Suppressor macrophage (primary cell): ENCODE measurements around the gene PKM.

Experiments
- DNase-seq, 4 experiments: peaks; one replicate each; pipeline ENCODE4 v3.0.0-alpha.2; 2020 to 2022

Gene PKM

DNA sequence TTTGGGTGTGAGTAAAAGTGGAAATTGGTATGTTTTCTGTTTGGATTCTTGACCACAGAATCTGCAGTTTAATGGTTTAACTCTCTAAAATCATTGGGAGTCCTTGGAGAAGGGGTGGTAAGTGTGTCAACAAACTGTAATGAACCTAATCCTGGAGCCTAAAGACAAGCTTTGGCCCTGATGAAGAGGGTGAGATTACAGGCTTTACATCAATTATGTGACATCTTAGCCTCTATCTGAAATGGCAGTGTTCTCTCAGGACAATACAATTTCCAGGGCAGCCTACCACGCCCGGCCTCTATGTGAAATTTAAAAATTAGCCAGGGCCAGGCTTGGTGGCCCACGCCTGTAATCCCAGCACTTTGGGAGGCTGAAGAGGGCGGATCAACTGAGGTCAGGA lies 4.3 kb upstream of the PKM start:
- DNase-seq, result no peak

DNA sequence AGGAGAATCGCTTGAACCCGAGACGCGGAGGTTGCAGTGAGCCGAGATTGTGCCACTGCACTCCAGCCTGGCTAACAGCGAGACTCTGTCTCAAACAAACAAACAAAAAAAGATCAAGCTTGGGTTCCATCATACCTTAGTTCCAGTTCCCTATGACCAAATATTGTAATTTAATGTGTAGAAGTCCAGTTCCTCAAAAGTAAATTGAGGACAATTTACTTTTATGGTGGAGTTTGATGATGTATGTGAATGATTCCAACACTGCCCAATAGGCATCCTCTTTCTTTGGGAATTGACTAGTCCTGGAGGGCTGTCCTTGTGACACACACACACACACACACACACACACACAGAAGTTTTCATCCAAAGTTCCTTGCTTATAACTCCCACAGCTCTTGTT lies 2.8 kb upstream of the PKM start:
- DNase-seq, result peak; percentile 14 to 64 (median 31)

DNA sequence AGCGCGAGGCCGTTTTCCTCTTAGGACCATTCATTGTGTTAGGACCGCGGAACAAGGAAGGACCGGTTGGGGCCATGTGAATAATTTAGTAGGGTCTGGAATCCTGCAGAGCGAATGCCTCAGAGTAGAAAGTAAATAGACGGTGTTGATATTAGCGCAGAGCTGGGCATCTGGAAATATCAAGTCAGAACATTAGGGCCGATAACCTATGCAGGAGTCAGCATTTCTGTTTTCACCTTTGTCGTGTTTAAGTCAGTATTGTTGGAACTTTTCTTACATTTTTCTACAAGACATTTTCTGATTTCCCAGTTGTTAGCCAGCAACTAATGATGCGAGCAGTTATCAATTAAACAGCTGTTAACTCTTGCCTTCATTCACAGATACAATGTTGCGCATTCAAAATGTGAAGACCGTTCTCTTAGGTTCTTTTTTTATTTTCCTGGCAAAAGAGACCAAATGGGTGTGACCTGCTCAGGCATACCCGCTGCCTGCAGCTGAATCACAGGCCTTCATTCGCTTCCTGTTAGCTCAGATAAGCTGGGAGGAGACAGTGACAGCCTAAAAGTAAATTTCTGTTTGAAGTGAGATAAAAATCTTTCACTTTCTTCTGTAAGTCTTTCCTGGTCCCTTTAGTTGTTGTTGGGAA lies 966 bp upstream of the PKM start:
- peak; percentile 56 to 76 (median 72) for DNase-seq

DNA sequence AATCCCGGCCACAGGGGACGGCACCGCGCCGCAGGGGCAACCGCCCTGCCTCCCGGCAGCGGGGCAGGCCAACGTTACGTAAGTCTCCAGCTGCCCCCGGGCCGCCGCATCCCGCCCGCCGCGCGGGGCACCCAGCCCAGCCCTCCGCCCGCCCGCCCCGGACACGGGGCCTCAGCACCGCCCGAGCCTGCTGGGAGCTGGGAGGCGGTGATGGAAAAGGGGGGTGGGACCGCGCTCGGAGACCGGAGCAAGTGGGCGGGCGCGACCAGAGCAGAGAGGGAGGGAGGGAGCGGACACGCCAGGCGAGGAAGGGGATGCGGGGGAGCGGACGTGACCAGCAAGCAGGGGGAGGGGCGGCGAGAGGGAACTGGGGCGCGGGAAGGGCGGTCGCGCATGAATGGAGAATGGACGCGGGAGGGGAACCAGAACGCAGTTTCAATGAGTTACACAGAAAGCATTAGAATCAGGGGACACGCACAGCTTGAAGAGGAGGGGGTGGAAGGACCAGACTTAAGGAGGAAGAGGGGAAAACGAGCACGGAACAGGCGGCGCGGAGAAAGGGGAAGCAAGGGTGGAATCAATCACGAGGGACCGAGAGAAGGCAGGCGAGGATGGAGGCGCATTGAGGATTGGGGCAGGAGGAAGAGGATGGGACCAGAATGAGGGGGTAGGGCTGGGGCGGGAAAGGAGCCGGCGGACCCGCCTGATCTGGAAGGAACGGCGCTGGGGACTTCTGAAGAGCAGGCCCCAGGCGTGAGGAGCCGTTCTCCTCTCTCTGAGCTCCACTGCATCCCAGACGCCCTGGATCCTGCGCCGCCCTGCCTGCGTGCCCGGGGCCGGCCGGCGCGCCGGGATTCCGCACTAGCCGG lies 559 bp downstream of the PKM start:
- DNase-seq, result peak; percentile 87 to 96 (median 95)

DNA sequence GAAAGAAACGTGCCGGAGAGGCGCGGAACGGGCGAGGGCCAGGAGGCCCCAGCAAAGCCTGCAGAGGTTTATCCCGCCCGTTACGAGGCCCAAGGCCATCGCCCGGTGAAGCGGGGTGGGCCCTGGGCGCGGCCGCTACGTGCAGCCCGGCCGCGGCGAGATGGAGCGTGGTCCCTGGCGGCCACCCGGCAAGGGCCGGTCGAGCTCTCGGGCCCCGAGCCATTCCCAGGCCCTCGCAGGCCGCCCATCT lies 1.1 kb downstream of the PKM start:
- DNase-seq, result no peak

DNA sequence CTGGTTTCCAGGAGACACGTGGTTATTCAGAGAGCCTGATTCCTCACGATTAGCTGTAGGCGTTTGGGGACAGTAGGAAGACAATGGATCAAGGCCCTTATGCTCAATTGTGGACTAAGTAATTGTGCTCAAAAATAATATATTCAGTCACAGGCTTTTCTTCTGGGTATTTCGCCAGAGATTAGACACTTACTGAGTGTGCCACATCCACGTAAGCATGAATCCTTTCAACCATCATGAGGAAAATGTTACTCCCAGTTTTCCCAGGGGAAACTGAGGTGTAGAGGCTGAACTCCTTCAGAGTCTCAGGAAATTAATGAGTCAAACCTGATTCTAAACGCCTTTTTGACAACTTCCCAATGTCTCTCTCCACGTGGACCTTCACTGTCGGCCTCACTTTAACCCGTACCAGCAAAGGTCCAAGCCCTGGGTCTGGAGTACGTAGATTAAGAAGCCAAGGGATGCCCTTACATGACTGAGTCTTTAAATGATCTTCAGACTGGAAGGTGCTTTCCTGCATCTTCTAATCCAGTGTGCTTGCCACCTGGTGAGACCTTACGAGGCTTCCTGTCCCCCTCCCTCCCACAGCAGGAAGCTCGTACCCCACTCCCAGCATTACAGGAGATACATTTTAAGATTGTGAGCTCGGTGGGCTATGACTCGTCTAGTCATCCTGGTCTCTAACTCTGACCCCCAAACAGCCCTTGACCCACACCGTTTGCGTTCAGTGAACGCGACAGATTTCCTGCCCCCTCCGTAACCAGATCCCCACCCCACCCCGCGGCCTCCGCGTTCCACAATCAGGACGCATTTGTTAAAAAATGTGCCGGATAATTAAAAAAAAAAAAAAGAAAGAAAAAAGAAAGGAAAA lies 1.7 kb downstream of the PKM start:
- peak; percentile 17 to 71 (median 56) for DNase-seq

DNA sequence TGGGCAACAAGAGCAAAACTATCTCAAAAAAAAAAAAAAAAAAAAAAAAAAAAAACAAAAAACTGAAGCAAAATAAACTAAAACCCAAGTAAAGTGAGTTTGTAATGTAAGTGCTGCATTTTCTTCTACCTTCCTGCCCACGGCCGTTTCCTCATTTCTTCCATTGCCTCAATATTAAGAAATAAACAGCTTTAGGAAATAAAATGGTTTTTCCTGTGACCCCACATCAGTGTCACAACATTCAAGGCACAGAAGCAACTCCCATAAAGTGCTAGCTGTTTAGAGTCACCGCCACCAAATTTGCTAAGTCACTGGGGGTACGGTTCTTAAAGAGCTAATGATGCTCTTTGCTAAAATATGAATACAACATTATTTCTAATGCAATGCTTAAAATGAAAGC lies 3.3 kb downstream of the PKM start:
- DNase-seq, result peak; percentile 74 to 92 (median 82)

DNA sequence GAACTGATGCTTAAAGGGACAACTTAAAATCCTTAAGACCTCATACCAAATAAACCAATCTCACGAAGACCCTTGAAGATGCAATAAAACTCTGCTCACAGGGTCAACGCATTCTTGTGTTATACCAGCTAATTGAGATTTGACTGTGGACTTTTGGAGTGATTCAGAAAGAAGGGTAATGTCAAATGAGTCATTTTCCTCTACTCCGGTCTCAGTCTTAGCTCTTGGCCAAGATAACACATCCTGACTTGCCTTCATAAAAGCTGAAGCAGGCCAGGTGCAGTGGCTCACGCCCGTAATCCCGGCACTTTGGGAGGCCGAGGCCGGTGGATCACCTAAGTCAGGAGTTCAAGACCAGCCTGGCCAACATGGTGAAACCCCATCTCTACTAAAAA lies 3.8 kb downstream of the PKM start:
- DNase-seq, result peak; percentile 11 to 62 (median 38)

DNA sequence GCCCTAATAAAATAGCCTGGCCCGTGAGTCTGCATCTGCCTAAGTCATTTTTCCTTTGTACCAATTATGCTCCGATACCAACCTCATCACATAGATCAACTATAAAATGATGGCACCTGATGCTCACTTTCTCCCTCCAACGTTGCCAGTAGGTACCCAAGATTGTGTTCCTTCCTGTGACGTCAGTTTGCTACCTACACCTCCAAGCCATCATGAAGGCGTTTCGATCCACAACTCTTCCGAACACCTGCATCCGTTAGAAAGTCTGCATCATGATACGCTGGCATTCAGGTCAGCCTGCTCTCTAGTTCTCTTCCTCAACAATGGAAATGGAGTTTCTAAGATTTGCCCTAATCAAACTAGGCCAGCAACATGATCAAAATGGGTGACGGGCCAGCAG lies 7.7 kb downstream of the PKM start:
- DNase-seq, result no peak

DNA sequence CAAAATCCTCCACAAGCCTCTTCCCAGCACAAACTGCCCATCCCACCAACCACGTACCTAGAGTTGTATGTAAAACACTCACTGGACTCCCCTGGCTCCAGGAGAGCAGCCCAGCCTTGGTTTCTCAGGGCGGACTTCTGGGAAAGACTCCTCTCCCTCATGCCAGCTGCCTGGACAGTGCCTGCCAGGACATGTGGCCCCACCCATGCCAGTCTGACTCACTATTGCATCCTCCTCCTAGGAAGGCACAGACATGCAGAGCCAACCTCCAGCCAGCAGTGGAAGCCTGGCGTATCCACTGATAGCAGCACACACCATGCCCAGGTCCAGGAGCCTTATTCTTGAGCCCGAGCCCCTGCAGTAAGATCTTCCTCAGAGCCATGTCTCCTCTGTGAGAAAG lies 8.6 kb downstream of the PKM start:
- DNase-seq, result peak in 3 of 4 experiments; percentile 42 to 57 (median 47)

DNA sequence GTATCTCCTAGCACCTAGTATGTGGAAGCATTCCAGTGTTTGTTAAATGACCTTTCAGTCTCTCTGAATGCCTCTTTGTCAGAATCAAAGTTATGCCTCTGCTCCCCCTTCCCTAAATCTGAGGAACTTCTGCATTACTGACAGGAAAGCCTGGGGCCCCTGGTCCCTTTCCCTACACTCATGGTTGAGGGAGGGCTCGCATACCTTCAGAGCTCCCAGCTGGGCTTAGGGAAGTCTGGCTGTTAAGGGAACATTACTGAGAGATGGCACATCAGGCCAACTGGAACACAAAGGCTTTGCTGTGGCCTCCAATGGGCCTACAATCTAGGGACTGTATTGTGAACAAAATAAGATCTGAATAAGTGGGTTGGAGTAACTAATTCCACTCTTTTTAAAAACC lies 10.3 kb downstream of the PKM start:
- peak in 2 of 4 experiments; percentile 36 to 48 for DNase-seq

DNA sequence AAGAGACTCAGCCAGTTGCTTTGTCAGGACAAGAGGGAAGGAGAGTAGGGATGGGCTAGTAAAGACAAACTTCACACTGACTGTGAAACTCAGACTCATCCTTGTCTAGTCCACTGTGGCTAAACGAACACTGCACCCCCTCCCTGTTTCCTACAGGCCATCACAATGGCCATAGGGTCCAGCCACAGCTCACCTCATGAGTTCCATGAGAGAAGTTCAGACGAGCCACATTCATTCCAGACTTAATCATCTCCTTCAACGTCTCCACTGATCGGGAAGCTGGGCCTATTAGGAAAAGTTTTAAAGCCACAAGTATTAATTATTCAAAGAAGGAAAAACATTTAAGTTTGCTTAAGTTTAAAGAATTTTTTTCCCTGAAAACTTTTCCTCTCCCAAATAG lies 13.8 kb downstream of the PKM start:
- no peak for DNase-seq

DNA sequence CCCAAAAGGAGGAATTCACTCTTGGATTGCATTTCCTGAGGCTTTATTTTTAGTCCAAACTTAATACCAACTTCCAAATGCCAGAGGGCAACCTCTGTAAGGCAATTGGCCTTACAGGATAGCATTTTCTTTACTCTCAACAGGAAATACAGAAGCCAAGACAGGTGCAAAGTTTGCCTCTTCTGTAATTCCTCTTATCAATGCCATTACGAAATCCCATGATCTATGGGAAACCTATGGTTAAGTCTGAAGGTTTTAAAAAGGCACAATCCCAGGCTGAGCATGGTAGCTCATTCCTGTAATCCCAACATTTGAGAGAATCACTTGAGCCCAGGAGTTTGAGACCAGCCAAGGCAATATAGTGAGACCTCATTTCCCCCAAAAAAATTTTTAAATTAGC lies 14.9 kb downstream of the PKM start:
- DNase-seq, result no peak

DNA sequence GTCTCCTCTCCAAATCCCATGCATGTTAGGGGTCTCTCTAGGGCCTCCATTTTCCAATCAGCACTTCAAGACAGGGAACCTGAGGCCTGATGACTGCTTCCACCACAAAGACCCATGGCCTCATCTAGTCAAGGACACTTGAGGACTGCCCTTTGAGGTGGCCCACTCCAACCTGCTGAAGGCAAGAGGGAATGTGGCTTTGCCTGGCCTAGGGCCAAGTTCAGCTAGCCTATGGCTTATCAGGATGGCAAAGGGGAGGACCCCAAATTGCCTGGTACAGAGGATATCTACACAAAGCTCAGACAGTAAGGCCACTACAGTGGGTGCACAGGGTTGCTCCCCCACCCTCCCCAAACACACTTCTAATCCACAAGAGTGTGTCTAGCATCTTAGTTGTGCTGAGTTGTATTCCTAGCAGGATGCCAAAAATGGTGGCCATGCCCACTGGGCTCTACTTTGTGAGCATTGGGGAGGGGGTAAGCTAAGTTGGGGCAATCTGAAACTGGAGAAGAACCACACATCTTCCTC lies 23.4 kb downstream of the PKM start:
- DNase-seq, result no peak

DNA sequence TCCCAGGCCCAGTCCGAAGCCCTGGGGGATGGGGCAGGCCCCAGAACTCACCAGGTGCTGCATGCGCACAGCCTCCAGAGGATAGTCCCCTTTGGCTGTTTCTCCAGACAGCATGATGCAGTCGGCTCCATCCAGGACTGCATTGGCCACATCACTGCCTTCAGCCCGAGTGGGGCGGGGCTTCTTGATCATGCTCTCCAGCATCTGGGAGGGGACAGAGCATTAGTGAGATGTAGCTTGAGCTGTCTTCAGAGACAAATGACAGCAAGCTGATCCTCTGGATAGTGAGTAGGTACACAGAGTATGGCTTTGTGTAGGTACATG lies 24.4 kb downstream of the PKM start:
- DNase-seq, result no peak

DNA sequence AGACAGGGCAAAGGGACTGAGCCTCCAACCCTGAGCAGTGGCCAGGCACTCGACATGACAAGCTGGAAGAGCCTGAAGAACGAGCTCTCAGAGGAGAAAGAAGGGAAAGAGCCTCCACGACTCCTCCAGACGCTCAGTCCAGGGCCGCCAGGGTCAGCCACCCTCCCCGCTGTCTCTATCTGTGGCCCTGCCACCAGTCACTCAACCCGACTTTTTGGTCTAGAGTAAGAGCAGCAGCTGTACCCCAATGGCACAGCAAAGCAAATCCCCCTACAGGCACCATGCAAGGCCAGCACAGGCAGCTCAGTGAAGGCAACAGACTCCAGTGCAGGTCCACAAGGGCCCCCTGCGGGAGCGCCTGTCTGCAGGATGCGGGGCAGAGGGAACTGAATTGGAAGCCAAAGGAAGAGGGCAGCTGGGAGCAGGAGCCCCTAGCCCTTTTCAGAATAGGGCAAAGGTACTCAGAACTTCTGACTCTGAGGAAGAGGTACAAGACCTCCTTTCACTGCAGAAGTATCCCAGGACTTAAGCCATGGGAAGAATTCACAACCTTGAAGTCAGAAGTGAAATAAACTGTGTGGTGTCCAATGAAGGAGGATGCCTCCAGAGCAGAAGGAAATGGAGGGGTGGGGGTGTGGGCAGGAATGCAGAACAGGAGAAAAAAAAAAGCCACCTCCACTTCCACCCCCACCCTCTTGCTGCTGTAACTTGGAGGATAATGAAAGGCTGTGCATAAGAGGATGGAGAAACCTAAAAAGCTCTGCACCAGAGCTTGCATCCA lies 24.9 kb downstream of the PKM start:
- DNase-seq, result peak in 1 of 4 experiments; percentile 45

DNA sequence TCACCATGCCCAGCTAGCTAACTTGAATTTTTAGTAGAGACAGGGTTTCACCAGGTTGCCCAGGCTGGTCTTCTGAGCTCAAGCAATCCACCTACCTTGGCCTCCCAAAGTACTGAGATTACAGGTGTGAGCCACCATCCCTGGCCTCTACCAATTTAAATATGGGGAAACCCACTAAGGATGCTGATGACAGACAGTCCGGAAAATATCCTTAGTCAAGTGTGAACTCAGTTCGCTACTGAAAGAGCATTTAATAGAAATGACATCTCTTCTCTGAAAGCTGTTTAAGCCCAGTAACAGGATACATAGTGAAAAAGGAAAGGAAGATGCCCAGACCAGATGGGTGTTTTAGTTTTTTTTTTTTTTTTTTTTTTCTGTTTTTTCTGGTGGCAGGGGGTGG lies 25.7 kb downstream of the PKM start:
- no peak for DNase-seq

DNA sequence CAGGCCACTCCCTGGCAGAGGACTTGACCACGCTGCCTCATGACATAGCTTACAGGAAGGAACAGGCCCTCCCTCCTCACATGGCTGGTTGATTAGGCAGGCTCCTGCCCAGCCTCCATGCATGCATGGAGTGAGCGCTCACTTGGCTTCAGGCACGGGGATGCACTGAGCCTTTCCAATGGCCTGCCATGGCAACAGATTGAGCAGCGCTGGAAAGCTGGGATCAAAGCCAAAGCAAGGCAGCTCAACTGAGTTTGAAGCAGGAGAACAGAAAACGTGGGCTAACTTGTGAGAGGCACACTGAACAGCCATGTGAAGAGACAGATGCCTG lies 27.5 kb downstream of the PKM start:
- DNase-seq, result peak in 2 of 4 experiments; percentile 10 to 42

DNA sequence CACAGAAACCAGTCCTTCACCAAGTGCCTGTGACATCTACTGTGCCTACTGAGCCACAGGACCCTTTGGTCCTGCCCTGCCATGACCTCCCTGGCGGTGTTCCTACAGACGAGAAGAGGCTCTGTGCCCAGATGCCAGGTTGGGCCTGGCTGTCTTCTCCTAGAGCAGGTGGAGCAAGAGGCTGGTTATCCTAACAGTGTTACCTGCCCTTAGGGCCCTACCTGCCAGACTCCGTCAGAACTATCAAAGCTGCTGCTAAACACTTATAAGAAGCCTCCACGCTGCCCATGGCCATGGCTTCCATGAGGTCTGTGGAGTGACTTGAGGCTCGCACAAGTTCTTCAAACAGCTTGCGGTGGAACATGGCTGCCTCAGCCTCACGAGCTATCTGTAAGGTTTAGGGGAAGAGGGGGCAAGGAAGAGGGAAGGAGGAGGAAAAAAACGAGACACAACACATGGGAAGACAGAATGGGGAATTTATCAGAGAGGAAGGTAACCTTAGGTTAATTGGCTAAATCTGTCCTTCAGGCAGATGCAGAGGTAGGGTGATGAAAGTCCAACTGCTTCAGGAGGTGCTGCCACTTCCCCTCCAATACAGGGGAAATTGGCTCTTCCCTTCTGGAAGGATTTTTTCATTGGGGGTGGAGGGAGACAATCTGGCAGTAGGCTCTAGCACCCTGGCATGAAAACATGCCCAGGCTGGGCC lies 28.0 kb downstream of the PKM start:
- DNase-seq, result no peak

DNA sequence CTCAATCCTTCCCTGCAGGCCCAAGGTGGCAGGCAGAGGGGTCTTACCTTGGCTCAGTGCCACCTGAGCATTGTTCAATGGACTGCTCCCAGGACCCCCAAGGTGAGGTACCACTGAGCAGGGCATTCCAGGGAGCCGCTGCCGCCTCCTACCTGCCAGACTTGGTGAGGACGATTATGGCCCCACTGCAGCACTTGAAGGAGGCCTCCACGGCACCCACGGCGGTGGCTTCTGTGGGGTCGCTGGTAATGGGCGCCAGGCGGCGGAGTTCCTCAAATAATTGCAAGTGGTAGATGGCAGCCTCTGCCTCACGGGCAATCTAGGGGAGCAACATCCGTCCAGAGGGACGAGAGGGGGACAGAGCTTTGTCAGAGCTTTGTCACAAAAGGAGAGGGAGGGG lies 28.7 kb downstream of the PKM start:
- DNase-seq, result no peak

DNA sequence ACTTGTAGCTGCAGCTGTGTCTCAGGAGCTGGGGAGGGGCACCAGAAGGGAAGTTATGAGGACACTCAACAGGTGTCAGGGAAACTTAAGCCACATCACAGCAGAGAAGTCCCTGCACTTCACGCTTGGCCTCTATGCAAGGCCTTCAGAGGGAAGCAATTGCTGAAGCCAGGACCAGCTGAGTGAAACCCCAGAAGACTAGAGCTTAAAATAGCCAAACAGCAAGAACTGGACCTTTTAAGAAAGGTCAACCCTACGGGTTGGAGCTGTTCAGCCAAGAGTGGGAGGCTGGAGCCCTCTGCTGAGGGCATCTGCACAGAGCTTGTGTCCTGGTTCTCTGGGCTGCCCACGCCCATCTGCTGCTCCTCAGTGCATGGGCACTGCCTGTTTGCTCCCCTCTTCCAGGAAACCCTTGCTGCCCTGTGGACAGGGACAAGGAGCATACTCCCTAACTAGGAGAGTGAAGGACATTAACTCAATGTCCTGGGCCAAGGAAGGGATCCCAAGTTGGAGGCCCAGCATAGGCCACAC lies 29.5 kb downstream of the PKM start:
- peak; percentile 35 to 63 (median 57) for DNase-seq
